GM19397 (cell line): Measurements from ENCODE around the gene CTXN3.
"Not testable (repeated sequence)": the region's sequence is repeated elsewhere in the genome, so short reads cannot be mapped to it uniquely, and the experiment has no call there.

Experiments used
- ATAC-seq: cut with Tn5 transposase; IDR thresholded peaks from one replicate; pipeline ENCODE4 v1.9.1; 2021; ENCODE audit warnings: mild to moderate bottlenecking, moderate library complexity; ENCODE audit not compliant: unreplicated experiment

Gene CTXN3

GRCh38 chr5:127650022-127650421 lies 1.1 kb downstream of the CTXN3 start:
- ATAC-seq = no peak

GRCh38 chr5:127650649-127651048 lies 1.8 kb downstream of the CTXN3 start:
- no peak for ATAC-seq

- ATAC-seq = no peak
These were observed 4.2 kb downstream of the CTXN3 start for GRCh38 chr5:127652952-127653611.

- no peak for ATAC-seq
These were observed 7.9 kb downstream of the CTXN3 start for GRCh38 chr5:127656825-127657224.

- no peak for ATAC-seq
These were observed 11.3 kb downstream of the CTXN3 start for GRCh38 chr5:127660047-127660733.

GRCh38 chr5:127664093-127664492 lies 15.2 kb downstream of the CTXN3 start:
- ATAC-seq = no peak

- no peak for ATAC-seq
These were observed 16.8 kb downstream of the CTXN3 start for GRCh38 chr5:127665641-127666040.

- no peak for ATAC-seq
These were observed 17.3 kb downstream of the CTXN3 start for GRCh38 chr5:127666043-127666716.

GRCh38 chr5:127667926-127668325 lies 19.0 kb downstream of the CTXN3 start:
- ATAC-seq = no peak

GRCh38 chr5:127671218-127671617 lies 22.3 kb downstream of the CTXN3 start:
- no peak for ATAC-seq

GRCh38 chr5:127673117-127673800 lies 24.4 kb downstream of the CTXN3 start:
- no peak for ATAC-seq

- not testable (repeated sequence) for ATAC-seq
These were observed 28.1 kb downstream of the CTXN3 start for GRCh38 chr5:127676951-127677350.

GRCh38 chr5:127679691-127680330 lies 30.9 kb downstream of the CTXN3 start:
- not testable (repeated sequence) for ATAC-seq

GRCh38 chr5:127680595-127680994 lies 31.7 kb downstream of the CTXN3 start:
- ATAC-seq = no peak

- no peak for ATAC-seq
These were observed 34.1 kb downstream of the CTXN3 start for GRCh38 chr5:127683008-127683407.

- no peak for ATAC-seq
These were observed 36.0 kb downstream of the CTXN3 start for GRCh38 chr5:127684726-127685467.

- no peak for ATAC-seq
These were observed 36.8 kb downstream of the CTXN3 start for GRCh38 chr5:127685662-127686061.

- ATAC-seq = no peak
These were observed 37.5 kb downstream of the CTXN3 start for GRCh38 chr5:127686424-127686823.

GRCh38 chr5:127694518-127695171 lies 45.8 kb downstream of the CTXN3 start:
- no peak for ATAC-seq

- no peak for ATAC-seq
These were observed 46.5 kb downstream of the CTXN3 start for GRCh38 chr5:127695346-127695745.
